Measurements from ENCODE around the gene RGS12.

Gene RGS12

DNA sequence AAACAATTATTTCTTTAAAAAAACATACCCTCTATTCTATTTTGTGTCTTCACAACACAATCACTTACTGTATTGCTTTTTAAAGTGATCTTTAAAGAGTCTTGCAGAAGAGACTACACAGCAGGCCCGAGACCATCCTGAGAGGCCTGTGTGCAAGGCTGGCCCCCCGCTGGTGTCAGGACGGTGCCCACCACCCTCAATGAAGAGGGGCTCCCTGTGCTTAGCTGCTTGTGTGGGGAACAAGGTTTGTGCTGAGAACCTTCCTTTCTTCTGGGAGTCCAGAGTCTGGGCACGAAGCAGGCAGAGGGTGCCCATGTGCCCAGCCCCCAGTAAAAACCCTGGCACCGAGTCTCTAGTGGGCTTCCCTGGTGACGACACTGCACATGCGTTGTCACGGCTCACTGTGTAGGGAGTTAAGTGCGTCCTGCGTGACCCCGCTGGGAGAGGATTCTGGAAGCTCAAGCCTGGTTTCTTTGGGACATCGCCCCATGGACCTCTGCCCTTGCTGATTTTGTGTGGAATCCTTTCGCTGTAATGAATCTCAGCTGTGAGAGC is 22.0 kb downstream of the RGS12 start:
- DNase-seq (ENCODE audit: low spot score): peak; percentile 47
- TF ChIP-seq, protein P1, sequence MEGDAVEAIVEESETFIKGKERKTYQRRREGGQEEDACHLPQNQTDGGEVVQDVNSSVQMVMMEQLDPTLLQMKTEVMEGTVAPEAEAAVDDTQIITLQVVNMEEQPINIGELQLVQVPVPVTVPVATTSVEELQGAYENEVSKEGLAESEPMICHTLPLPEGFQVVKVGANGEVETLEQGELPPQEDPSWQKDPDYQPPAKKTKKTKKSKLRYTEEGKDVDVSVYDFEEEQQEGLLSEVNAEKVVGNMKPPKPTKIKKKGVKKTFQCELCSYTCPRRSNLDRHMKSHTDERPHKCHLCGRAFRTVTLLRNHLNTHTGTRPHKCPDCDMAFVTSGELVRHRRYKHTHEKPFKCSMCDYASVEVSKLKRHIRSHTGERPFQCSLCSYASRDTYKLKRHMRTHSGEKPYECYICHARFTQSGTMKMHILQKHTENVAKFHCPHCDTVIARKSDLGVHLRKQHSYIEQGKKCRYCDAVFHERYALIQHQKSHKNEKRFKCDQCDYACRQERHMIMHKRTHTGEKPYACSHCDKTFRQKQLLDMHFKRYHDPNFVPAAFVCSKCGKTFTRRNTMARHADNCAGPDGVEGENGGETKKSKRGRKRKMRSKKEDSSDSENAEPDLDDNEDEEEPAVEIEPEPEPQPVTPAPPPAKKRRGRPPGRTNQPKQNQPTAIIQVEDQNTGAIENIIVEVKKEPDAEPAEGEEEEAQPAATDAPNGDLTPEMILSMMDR (IDR thresholded peaks at IDR 0.05): no peak
- Histone ChIP-seq H3K4me3 (no peak overlapping the region), H3K27ac (no peak overlapping the region)

DNA sequence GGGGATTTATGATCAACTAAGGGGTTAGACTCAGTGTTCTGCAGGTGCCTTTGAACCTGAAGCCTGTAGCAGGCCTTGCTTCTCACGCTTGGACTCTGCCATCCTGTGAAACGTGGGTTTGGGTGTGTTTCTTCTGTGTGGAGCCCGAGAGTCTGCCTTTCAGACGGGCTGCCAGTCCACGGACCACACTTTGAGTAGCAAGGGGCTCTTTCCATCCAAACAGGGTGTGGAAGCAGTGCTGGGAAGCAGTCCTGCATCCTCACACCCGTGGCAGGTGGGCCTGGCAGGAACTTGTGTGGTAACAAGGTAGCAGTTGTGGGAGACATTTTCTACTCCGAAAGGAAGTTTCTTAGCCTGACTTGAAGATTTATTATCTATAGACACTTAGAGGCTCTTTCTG is 22.7 kb downstream of the RGS12 start:
- peak; percentile 50 for DNase-seq (ENCODE audit: low spot score)
- Histone ChIP-seq H3K27ac (no peak overlapping the region), H3K4me3 (no peak overlapping the region)
- TF ChIP-seq, protein P1 (IDR thresholded peaks at IDR 0.05): no peak

DNA sequence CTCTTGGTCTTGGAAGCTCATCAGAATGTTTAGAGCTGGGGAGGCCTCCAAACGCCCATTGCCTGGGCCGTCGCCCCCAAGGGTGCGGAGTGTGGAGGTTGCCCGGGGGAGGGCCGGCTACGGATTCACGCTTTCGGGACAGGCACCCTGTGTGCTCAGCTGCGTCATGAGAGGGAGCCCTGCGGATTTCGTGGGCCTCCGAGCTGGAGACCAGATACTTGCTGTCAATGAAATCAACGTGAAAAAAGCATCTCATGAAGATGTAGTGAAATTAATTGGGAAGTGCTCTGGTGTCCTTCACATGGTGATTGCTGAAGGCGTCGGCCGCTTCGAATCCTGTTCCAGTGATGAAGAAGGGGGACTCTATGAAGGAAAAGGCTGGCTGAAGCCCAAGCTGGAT is 23.3 kb downstream of the RGS12 start:
- TF ChIP-seq, protein P1 (IDR thresholded peaks at IDR 0.05): no peak
- DNase-seq (ENCODE audit: low spot score): peak; percentile 43
- H3K27ac ChIP-seq: no peak overlapping the region
- H3K4me3 ChIP-seq: no peak overlapping the region

DNA sequence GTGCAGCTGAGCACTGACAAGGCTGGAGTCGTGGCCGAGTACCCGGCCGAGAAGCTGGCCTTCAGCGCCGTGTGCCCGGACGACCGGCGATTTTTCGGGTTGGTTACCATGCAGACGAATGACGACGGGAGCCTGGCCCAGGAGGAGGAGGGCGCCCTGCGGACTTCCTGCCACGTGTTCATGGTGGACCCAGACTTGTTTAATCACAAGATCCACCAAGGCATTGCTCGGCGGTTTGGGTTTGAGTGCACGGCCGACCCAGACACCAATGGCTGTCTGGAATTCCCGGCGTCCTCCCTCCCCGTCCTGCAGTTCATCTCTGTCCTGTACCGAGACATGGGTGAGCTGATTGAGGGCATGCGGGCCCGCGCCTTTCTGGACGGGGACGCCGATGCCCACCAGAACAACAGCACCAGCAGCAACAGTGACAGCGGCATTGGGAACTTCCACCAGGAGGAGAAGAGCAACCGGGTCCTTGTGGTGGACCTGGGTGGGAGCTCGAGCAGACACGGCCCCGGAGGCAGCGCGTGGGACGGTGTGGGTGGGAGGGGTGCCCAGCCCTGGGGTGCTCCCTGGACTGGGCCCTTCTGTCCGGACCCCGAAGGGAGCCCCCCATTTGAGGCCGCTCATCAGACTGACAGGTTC is 24.3 kb downstream of the RGS12 start:
- peak; percentile 65 for DNase-seq (ENCODE audit: low spot score)
- no peak overlapping the region for H3K4me3 ChIP-seq
- TF ChIP-seq, protein P1 (IDR thresholded peaks at IDR 0.05): no peak
- no peak overlapping the region for H3K27ac ChIP-seq

DNA sequence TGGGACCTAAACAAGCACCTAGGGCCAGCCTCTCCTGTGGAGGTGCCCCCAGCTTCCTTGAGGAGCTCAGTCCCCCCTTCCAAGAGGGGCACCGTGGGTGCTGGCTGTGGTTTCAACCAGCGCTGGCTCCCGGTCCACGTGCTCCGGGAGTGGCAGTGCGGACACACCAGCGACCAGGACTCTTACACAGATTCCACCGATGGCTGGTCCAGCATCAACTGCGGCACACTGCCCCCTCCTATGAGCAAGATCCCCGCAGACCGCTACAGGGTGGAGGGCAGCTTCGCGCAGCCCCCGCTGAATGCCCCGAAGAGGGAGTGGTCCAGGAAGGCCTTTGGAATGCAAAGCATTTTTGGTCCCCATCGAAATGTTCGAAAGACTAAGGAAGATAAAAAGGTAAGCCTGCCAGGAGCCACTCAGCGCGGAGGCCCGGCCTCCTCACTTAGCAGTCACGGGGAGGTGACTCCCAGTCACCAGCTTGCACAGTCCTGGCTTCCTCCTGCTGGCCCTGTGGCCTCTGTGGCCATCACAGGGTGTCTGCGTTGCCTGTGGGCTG is 24.9 kb downstream of the RGS12 start:
- Histone ChIP-seq H3K4me3 (no peak overlapping the region), H3K27ac (no peak overlapping the region)
- no peak for DNase-seq (ENCODE audit: low spot score)
- TF ChIP-seq, protein P1 (IDR thresholded peaks at IDR 0.05): no peak

DNA sequence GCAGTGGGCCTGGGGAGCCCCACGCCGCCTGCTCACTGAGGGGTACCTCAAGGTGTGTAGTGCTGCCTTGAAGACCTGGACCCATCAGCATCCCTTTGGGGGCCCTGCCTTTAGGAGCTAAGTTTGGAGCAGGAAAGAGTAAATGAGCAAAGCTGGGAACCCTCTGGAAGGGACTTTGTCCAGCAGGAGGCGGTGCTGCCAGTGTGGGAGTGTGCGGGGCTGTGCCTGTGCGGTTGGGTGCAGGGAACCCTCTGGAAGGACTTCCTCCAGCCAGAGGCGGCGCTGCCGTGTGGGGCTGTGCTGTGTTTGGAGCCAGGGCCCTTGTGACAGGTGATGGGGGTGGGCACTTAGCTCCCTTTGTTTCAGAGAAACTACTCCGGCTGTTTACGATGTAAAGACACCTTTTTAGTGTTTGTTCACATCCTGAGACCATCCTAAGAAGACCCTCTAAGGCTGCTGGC is 25.8 kb downstream of the RGS12 start:
- TF ChIP-seq, protein P1 (IDR thresholded peaks at IDR 0.05): no peak
- no peak overlapping the region for H3K27ac ChIP-seq
- no peak overlapping the region for H3K4me3 ChIP-seq
- DNase-seq (ENCODE audit: low spot score): peak; percentile 61
